ENCODE data around the gene ARHGEF11.

- TF ChIP-seq CTCF (conservative IDR thresholded peaks at IDR 0.05): no peak
- no peak for TF ChIP-seq EZH2 (IDR thresholded peaks at IDR 0.05; ENCODE audit: low read depth)
These were observed 133.2 kb downstream of the ARHGEF11 start for GRCh38 chr1:156912310-156912709.
